Hindlimb muscle (tissue), 1 donor: ENCODE results near the gene SH3GL2. TPM values are rescaled to one million over a fixed set of nuclear protein-coding genes. Genes with fewer than 3 reads are reported as not detected.
"Not testable (repeated sequence)": the region's sequence is repeated elsewhere in the genome, so short reads cannot be mapped to it uniquely, and the experiment has no call there.

Experiments used
- DNase-seq: peaks from one replicate; pipeline ENCODE4 v3.0.0-alpha.2; 2013
- polyA plus RNA-seq: library from polyadenylated mRNA; unstranded; fragments of 120-200 nt; gene quantifications from one replicate; pipeline ENCODE4 v1.2.1, GENCODE V29; 2013; ENCODE audit not compliant: insufficient read length

Gene SH3GL2
- polyA plus RNA-seq, 1 donor = 0.08 TPM

GRCh38 chr9:17760250-17760649 lies 181.4 kb downstream of the SH3GL2 start:
- no peak for DNase-seq

GRCh38 chr9:17761984-17762676 lies 183.3 kb downstream of the SH3GL2 start:
- DNase-seq = no peak

- no peak for DNase-seq
Observed at GRCh38 chr9:17764306-17764705, 185.4 kb downstream of the SH3GL2 start.

GRCh38 chr9:17765131-17765530 lies 186.3 kb downstream of the SH3GL2 start:
- not testable (repeated sequence) for DNase-seq

GRCh38 chr9:17772223-17772622 lies 193.4 kb downstream of the SH3GL2 start:
- no peak for DNase-seq

- DNase-seq = no peak
Observed at GRCh38 chr9:17775656-17776055, 196.8 kb downstream of the SH3GL2 start.

GRCh38 chr9:17776735-17777134 lies 197.9 kb downstream of the SH3GL2 start:
- peak; percentile 36 for DNase-seq

GRCh38 chr9:17777465-17777864 lies 198.6 kb downstream of the SH3GL2 start:
- DNase-seq = no peak

- DNase-seq = no peak
Observed at GRCh38 chr9:17782430-17783149, 203.7 kb downstream of the SH3GL2 start.

GRCh38 chr9:17783227-17783626 lies 204.4 kb downstream of the SH3GL2 start:
- no peak for DNase-seq

GRCh38 chr9:17789316-17789715 lies 210.4 kb downstream of the SH3GL2 start:
- no peak for DNase-seq

- DNase-seq = no peak
Observed at GRCh38 chr9:17793713-17794622, 215.1 kb downstream of the SH3GL2 start.

GRCh38 chr9:17795744-17796143 lies 216.9 kb downstream of the SH3GL2 start:
- DNase-seq = no peak

- DNase-seq = no peak
Observed at GRCh38 chr9:17799369-17799768, 220.5 kb downstream of the SH3GL2 start.

- DNase-seq = no peak
Observed at GRCh38 chr9:17800418-17800817, 221.6 kb downstream of the SH3GL2 start.

- no peak for DNase-seq
Observed at GRCh38 chr9:17802249-17802857, 223.5 kb downstream of the SH3GL2 start.

- DNase-seq = no peak
Observed at GRCh38 chr9:17807613-17808282, 228.9 kb downstream of the SH3GL2 start.

- DNase-seq = no peak
Observed at GRCh38 chr9:17810317-17810716, 231.5 kb downstream of the SH3GL2 start.

GRCh38 chr9:17810728-17811571 lies 232.1 kb downstream of the SH3GL2 start:
- peak; percentile 82 for DNase-seq

- DNase-seq = no peak
Observed at GRCh38 chr9:17813798-17814197, 234.9 kb downstream of the SH3GL2 start.

GRCh38 chr9:17816431-17817027 lies 237.7 kb downstream of the SH3GL2 start:
- no peak for DNase-seq
